Activated CD8-positive, alpha-beta T cell treated with anti-CD3 and anti-CD28 coated beads for 36 hours (primary cell): ENCODE measurements around the gene SSTR5. TPM values are rescaled to one million over a fixed set of nuclear protein-coding genes. Genes with fewer than 3 reads are reported as not detected.

Experiments used
- ATAC-seq: fragments of 200-7000 bp; cut with Tn5 transposase; one replicate; pipeline ENCODE4 v1.10.0; 2021; ENCODE audit warnings: mild to moderate bottlenecking, moderate library complexity
- CTCF ChIA-PET: fragments of 350-600 bp; sonication (Branson Sonifier 250); formaldehyde crosslinking; loops from one replicate; lab custom pipeline; 2021; ENCODE audit warnings: antibody characterized with exemption; lab: Charles Lee
- POLR2A ChIA-PET: fragments of 350-600 bp; sonication (Branson Sonifier 250); formaldehyde crosslinking; loops from one replicate; lab custom pipeline; 2021; ENCODE audit warnings: antibody characterized with exemption; lab: Charles Lee
- DNase-seq: peaks from one replicate; pipeline ENCODE4 v3.0.0-alpha.2; 2020
- H3K27ac Mint-ChIP-seq: one replicate; pipeline ENCODE4 v1.8.0; 2021; ENCODE audit warnings: mild to moderate bottlenecking, mixed read lengths
- H3K27me3 Mint-ChIP-seq: one replicate; pipeline ENCODE4 v1.8.0; 2021; ENCODE audit warnings: mixed read lengths
- H3K36me3 Mint-ChIP-seq: one replicate; pipeline ENCODE4 v1.8.0; 2021; ENCODE audit warnings: low read depth, mixed read lengths
- H3K4me1 Mint-ChIP-seq: one replicate; pipeline ENCODE4 v1.8.0; 2021; ENCODE audit warnings: low read depth, mixed read lengths
- H3K4me3 Mint-ChIP-seq: one replicate; pipeline ENCODE4 v1.8.0; 2021; ENCODE audit warnings: mild to moderate bottlenecking, moderate library complexity, mixed read lengths
- H3K9me3 Mint-ChIP-seq: one replicate; pipeline ENCODE4 v1.8.0; 2021; ENCODE audit warnings: mixed read lengths
- CTCF ChIP-seq: fragments of 200-600 bp; IDR thresholded peaks from one replicate; pipeline ENCODE4 v1.8.0; 2022; ENCODE audit warnings: antibody characterized with exemption, mild to moderate bottlenecking
- intact Hi-C: fragments of 100-400 bp; cut with micrococcal nuclease; formaldehyde crosslinking; loops from one replicate; pipeline ENCODE4 v1.10.0; 2022
- total RNA-seq, 2 experiments: library from RNA; stranded (reverse); gene quantifications; one replicate each; pipeline ENCODE4 v1.2.3, GENCODE V29; 2021

SSTR5 gene
- total RNA-seq, 2 experiments from 2014 or later: not detected

GRCh38 chr16:1047801-1048200 lies 24.7 kb upstream of the SSTR5 start:
- ChIA-PET CTCF (interaction anchor here (2.5 kb wide), 1 partner anchor 9 kb away, joined by 13 read pairs; no protein-coding TSS in a partner anchor), POLR2A (no interaction called here)
- Mint-ChIP-seq H3K27me3 (no peaks in the 10 kb centered on the region), H3K4me1 (no peaks in the 10 kb centered on the region), H3K4me3 (no peak overlapping the region), H3K9me3 (no peaks in the 10 kb centered on the region), H3K27ac (no peak overlapping the region), H3K36me3 (no peaks in the 10 kb centered on the region)
- ATAC-seq (no peak), DNase-seq (no peak)
- intact Hi-C loops: no loop called here
- TF ChIP-seq CTCF: no peak

GRCh38 chr16:1048442-1049112 lies 24.0 kb upstream of the SSTR5 start:
- Mint-ChIP-seq H3K4me3 (no peak overlapping the region), H3K36me3 (no peaks in the 10 kb centered on the region), H3K4me1 (no peaks in the 10 kb centered on the region), H3K27ac (no peak overlapping the region), H3K27me3 (no peaks in the 10 kb centered on the region), H3K9me3 (no peaks in the 10 kb centered on the region)
- DNase-seq (peak; percentile 28), ATAC-seq (peak; percentile 82)
- intact Hi-C loops: no loop called here
- ChIA-PET CTCF (interaction anchor here (2.5 kb wide), 1 partner anchor 8 kb away, joined by 13 read pairs; no protein-coding TSS in a partner anchor), POLR2A (no interaction called here)
- no peak for TF ChIP-seq CTCF

- ATAC-seq: no peak
- no peaks in the 10 kb centered on the region for H3K36me3 Mint-ChIP-seq
These were observed 23.2 kb upstream of the SSTR5 start for GRCh38 chr16:1049113-1049975.

GRCh38 chr16:1049976-1050247 lies 22.6 kb upstream of the SSTR5 start:
- CTCF ChIA-PET: no interaction called here
- Mint-ChIP-seq H3K9me3 (no peaks in the 10 kb centered on the region), H3K4me1 (no peaks in the 10 kb centered on the region), H3K27me3 (no peaks in the 10 kb centered on the region), H3K4me3 (no peak overlapping the region), H3K27ac (no peak overlapping the region), H3K36me3 (no peaks in the 10 kb centered on the region)
- no peak for DNase-seq
- ATAC-seq: no peak
- no peak for TF ChIP-seq CTCF
- intact Hi-C loops: loop anchor here (10.0 kb wide), 1 partner anchor 235 kb away; no protein-coding TSS in a partner anchor
- POLR2A ChIA-PET: no interaction called here

More at GRCh38 chr16:1049113-1049975, 23.2 kb upstream of the SSTR5 start:
- ChIA-PET POLR2A (no interaction called here), CTCF (interaction anchor here (2.5 kb wide), 1 partner anchor 8 kb away, joined by 13 read pairs; no protein-coding TSS in a partner anchor)
- no peak for TF ChIP-seq CTCF
- Mint-ChIP-seq H3K27ac (no peak overlapping the region), H3K27me3 (no peaks in the 10 kb centered on the region), H3K4me3 (no peak overlapping the region), H3K4me1 (no peaks in the 10 kb centered on the region), H3K9me3 (no peaks in the 10 kb centered on the region)
- no peak for DNase-seq
- intact Hi-C loops: no loop called here

- H3K27ac Mint-ChIP-seq: no peak overlapping the region
- H3K27me3 Mint-ChIP-seq: no peaks in the 10 kb centered on the region
- ATAC-seq (no peak), DNase-seq (no peak)
- intact Hi-C loops: loop anchor here (10.0 kb wide), 1 partner anchor 236 kb away; no protein-coding TSS in a partner anchor
- H3K4me1 Mint-ChIP-seq: no peaks in the 10 kb centered on the region
- CTCF ChIA-PET: no interaction called here
- H3K4me3 Mint-ChIP-seq: no peak overlapping the region
- POLR2A ChIA-PET: no interaction called here
- H3K9me3 Mint-ChIP-seq: no peaks in the 10 kb centered on the region
- no peaks in the 10 kb centered on the region for H3K36me3 Mint-ChIP-seq
- TF ChIP-seq CTCF: no peak
These were observed 22.0 kb upstream of the SSTR5 start for GRCh38 chr16:1050516-1050915.
